ENCODE data around the gene RPS19.
A peak's percentile ranks its signal among the peaks of the same experiment; 100 is the strongest.
"Not testable (repeated sequence)": the region's sequence is repeated elsewhere in the genome, so short reads cannot be mapped to it uniquely, and the experiment has no call there.

RPS19 gene

DNA sequence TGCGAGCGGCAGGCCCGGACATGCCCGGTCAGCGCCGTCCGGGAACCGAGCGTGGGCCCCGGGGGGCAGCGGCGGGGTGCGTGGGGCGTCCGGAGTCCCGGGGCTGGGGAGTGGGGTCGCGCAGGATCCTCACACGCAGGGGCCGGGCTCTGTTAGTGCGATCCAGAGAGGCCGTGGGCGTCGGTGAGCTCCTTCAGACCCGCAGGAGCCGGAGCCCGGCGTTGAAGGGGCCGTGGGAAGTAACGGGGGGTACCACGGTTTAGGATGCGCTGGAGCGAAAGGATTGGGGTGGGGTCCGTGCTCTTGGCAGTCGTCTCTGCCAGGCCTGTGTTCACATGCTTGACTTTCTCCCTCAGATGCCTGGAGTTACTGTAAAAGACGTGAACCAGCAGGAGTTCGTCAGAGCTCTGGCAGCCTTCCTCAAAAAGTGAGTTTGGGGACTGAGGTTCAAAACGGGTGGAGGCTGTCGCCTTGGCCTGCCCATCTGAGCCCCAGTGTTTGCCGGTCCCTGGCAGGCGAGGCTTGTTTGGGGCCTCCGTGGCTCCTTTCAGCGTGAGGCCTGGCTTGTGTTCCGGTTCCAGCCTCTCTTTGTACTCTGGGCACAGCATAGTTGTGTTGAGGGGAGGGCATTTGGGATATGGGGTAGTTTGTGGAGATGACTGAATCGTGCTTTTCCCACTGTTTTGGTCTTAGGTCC is 512 bp downstream of the RPS19 start:
- DNase-seq (ENCODE audit: low read depth, low spot score): no peak

DNA sequence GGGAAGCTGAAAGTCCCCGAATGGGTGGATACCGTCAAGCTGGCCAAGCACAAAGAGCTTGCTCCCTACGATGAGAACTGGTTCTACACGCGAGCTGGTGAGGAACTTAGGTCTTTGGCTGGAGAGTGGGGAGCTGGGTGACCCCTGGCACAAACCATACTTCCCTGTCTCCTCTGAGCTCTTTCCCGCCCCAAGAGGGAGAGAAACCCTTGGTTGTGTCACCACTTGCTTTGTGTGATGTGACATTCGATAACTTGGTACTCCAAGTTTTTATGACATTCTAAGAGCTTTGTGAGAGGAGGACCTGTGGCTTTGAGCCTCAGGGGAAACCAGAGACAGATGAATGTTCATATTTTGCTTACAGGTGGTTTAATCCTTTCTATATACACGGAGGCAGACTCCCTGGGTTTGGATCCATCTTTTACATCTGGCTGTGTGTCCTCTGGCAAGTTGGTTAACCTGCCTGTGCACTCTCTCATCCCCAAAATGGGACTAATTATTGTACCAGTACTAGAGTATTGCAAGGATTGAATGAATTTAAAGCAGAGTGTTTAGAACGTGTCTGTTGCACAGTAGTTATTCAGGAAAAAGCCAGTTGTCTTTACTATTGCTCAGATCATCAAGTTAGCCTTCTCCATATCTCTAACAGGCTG is 1.2 kb downstream of the RPS19 start:
- DNase-seq (ENCODE audit: low read depth, low spot score): no peak

DNA sequence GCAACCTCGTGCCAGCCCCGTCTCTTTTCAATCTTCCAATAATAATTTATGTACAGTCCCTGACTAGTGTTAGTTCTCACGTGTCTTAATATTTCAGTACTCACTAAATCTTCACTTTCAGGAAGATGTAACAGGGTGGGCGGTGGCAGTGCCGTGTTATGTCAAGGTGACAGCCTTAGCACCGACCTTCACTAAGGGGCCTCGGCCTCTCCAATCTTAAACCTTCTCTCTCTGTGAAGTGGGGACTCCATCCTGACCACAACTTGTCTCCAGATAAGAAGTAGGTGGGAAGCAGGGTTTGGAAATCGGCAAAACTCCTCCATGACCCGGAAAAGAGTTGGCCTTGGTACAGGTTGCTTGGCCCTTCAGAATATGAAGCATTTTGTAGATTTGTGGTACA is 1.8 kb downstream of the RPS19 start:
- DNase-seq (ENCODE audit: low read depth, low spot score): no peak

DNA sequence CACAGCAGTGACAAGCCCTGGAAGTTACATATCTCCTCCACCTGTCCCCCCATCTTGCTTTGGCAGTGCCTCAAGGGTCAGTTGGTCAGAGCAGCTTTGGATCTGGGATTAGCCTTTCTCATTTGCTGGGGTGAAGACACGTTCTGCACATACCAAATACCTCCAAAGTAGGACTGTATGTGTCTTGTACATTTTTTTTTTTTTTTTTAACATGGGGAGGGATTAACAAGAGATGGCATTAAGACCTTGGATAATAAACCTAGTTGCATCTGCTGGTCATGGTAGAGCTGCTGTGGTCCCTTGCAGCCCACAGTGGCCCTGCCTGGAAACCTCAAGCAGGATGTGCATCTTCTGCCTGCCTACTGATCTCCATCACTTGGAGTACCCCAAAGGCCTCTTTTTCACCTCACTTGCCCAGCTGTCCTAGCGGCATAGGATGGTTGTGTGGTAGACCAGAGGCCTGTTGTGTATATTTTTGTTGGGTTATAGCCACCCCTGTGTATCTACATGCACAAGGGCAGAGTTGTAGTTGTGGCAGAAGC is 2.5 kb downstream of the RPS19 start:
- no peak for DNase-seq (ENCODE audit: low read depth, low spot score)

DNA sequence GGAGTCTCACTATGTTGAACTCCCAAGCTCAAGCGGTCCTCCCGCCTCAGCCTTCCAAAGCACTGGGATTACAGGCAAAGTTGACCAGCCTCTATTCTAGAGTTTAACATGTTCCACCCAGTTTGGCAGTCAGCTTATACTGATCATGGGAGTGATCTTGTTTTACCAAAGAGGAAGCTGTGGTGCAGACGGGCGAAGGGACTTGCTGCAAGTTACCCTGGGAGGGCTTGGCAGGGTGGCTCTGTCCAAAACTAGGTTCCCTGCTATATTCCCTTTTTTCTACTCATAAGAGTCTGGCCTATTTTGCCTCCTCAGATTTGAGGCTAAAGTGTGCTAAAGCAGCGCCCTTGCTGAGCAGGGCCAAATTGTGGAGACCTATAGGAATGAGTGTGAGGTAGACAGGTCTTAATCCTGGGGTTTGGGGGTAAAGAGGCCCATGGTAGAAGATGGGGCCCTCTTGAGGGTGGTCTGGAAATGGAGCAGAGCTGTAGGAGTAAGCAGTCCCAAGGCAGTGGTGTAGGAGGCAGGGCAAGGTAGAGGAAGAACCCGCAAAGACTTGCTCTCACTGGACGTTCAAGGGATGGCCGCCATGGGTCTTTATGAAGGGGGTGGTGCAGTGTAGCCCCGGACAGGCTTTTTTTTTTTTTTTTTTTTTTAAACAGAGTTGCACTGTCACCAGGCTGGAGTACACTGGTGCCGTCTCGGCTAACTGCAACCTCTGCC is 3.3 kb downstream of the RPS19 start:
- DNase-seq (ENCODE audit: low read depth, low spot score): no peak

DNA sequence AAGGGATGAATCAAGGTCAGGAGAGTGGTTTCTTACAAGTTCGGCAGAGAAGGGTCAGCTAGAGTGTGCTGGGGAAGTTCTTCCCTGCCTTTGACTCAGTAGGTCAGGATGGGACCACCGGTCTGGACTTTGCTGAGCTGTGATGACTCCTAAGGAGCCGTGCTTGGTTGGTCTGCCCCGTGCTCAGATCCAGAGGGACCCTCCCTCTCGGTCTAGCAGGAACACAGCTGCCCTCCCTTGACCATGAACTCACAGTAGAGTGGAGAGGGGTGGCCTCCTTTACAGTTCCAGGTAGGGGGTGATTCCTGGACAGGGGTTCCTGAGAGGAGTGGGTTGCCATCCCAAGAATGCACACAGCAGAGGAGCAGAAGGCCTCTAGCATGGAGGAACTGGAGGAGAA is 4.3 kb downstream of the RPS19 start:
- DNase-seq (ENCODE audit: low read depth, low spot score): no peak

DNA sequence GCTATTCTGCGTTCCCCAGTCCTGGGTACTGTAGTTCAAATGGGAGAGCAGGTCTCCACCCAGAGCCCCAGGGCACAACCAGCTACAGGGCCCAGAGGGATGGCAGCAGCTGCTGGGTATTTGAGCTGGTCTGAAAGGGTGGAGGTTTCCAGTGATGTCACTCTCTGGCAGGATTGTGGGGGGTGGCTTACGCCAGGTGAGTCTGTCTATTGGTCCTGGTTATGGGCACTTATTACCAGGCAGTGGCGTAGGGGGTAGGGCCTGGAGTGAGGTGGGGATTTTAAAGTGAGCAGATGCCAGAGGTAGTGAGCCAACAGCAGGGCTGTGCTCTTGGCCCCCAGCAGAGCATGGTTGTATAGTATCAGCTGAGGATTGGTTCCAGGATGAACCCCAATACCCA is 6.2 kb downstream of the RPS19 start:
- peak; percentile 49 for DNase-seq (ENCODE audit: low read depth, low spot score)

DNA sequence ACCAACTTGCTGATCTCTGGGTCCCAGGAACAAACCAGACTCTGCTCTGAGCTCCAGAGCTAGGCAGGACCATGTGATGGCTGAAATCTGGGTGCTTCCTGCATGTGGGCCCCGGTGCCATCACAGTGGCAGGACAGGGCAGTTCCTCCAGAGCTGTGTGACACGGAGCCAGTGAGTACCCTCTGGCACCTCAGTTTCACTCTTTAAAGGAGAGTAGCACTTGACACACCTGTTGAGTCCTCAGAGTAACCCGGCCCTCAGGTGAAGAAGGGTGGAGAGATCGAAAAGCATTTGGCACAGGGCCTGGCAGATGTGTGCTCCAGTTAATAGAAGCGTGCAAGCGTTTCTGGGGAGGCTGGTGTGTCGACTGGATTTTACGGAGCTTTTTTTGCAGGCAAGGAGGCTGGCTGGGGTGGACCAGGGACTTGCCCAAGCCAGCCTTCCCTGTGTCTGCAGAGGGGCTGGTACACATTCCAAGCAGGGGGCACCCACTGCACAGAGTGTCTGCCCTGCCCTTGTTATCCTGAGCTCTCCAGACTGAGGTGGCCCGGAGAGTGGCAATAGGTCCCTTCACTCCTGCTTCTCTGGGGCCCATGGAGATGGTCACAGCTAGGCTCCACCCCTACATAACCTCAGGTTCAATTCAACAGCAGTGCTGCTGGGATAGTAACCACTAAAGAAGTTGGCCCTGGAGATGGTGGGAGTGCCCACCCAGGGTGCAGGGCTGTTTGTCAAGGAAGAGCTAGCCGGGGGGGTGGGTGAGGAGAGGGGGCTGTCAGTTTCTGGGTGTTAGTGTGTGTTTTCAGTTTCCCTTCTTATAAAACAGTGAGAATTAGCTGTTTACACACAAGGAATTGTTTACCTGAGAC is 8.3 kb downstream of the RPS19 start:
- DNase-seq (ENCODE audit: low read depth, low spot score): no peak

DNA sequence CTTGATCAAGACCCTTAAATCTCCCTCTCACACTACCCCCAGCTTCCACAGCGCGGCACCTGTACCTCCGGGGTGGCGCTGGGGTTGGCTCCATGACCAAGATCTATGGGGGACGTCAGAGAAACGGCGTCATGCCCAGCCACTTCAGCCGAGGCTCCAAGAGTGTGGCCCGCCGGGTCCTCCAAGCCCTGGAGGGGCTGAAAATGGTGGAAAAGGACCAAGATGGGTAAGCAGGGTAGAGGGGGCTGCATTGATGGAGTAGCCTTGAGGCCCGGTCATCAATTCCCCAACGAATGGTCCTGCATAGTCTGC is 8.9 kb downstream of the RPS19 start:
- DNase-seq (ENCODE audit: low read depth, low spot score): no peak

DNA sequence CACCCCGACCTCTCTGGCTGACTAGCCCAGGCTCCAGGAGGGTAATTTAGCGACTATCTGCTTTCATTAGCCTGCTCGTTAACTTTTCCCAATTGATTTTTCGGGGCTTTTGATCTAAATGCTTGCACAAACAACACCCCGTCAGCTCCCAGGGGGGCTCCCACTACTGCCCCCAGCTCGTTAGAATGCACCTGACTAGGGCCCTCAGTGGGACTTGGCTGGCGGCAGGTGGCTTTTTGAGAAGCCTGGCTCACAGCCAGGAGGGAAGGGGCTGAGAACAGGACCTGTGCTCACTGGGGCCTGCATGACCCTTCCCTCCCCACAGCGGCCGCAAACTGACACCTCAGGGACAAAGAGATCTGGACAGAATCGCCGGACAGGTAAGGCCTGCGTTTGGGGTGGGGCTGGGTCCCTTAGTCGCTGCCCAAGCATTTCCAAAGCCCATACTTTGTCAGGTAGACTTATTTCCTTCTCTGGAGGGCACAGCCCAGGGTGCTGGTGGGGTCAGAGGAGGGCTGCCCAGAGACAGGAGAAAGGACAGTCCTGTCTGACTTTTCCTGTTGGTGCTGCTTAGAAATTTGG is 9.4 kb downstream of the RPS19 start:
- DNase-seq (ENCODE audit: low read depth, low spot score): no peak

DNA sequence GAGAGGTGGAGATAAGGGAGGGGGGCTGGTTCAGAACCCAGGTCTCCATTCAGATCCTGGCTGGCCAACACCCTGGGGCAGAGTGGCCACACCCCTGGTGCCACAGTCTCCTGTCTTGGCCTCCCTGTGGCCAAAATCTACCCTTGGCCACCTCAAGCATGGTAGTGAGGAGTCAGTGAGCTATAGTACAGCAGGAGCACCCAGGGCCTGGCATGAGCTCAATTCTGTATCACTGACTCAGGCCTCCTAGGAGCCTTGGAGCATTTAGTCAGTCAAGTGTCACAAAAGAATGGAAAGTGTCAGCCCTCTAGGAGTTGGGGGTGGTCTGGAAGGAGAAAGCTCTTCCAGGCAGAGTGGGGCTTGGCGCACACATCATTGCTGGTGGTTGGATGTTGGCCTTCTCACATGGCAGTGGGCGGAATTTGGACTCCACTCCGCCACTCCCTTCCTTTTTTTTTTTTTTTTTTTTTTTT is 10.4 kb downstream of the RPS19 start:
- no peak for DNase-seq (ENCODE audit: low read depth, low spot score)

DNA sequence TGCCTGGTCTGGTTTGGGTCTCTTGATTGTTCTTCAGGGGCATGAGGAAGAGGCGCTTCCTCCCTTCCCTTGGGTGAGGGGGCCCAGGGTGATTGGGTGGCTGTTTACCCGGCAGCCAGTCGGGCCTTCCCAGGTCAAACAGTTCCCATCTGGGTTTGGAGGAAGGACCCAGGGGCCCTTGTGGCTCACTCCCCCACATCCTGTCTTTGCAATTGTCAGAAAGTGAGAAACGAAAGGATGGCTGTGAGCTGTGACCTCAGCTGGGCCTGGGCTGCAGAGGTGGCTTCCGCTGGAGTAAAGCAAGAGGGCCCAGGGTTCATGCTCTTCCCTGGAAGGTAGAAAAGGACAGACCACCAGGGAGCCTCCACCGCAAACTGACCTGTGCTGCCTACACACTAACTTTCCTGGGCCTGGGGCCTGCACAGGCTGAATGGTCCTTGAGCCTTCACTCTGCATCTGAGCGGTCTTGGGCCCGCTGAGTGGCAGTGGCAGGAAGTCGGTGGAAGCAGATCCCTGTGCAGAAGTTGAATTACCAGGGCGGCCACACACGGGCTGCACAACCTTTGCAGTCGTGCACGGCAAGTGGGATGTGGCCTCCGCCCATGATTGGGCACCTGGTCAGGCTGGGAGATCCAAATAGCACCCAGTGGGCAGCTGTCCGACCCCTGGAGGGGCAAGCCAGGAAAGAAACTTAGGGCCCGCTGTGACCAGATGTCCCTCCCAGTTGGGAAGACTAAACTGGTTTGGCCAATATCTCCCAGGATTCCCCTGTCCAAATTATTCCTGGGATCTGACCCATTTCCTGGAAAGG is 11.7 kb downstream of the RPS19 start:
- DNase-seq (ENCODE audit: low read depth, low spot score): no peak

DNA sequence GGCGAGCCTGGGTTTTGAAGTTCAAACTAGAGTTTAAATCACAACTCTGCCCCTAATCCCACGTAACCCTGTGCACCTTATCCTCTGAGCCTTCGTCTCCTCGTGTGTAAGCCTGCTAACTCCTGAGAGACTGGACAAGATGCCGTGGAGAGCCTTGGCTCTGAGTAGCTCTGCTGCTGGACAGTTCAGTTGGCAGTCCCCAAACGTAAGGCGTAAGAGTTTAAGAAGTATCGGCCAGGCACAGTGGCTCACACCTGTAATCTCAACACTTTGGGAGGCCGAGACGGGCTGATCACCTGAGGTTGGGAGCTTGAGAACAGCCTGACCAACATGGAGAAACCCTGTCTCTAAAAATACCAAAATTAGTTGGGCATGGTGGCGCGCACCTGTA is 12.3 kb downstream of the RPS19 start:
- DNase-seq (ENCODE audit: low read depth, low spot score): no peak

DNA sequence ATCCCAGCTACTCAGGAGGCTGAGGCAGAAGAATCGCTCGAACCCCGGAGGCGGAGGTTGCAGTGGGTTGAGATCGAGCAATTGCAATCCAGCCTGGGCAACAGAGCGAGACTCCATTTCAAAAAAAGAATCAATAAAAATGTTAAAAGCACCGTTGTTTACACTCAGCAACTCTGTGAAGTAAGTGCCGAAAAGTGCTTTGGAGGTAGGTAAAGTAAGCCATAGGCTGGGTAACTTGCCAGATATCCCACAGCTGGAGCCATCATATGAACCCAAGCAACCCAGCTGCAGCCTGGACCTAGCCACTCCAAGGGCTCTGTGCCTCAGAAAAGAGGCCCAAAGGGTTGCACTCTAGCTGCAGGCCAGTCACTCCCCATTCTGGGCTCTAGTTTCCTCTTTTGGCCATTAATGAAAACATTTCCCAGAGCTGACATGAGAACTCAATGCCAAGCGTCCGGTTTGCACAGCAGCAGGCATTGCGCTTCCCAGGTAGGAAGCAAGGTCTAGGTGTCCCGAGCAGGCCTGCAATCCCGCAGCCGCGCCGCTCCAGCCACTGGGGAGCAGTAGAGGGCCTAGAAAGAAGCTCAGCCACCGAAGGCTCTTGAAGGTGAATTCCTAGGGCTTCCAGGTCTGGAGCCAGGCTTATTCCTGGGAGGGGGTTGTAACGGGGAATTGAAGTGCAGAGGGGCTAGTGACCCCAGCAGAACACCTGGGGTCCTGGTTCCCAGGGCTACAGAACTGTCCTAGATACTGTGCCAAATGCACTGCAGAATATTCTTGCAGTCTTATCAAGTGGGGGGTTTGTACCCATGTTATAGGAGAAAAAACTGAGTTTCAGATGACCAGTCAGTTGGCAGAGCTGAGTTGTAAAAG is 13.0 kb downstream of the RPS19 start:
- DNase-seq (ENCODE audit: low read depth, low spot score): peak; percentile 93

DNA sequence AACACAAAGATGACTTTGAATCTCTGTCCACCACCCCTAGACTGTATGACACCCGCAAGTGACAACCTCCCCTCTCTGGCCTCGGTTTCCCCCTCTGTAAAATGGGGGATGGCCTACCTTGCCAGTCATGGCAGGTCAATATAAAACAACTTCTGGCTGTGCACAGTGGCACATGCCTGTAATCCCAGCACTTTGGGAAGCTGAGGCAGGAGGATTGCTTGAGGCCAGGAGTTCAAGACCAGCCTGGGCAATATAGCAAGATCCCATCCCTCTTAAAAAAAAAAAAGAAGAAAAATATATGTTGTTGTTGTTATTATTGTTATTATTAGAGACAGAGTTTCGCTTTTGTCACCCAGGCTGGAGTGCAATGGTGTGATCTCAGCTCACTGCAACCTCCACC is 15.9 kb downstream of the RPS19 start:
- not testable (repeated sequence) for DNase-seq (ENCODE audit: low read depth, low spot score)

DNA sequence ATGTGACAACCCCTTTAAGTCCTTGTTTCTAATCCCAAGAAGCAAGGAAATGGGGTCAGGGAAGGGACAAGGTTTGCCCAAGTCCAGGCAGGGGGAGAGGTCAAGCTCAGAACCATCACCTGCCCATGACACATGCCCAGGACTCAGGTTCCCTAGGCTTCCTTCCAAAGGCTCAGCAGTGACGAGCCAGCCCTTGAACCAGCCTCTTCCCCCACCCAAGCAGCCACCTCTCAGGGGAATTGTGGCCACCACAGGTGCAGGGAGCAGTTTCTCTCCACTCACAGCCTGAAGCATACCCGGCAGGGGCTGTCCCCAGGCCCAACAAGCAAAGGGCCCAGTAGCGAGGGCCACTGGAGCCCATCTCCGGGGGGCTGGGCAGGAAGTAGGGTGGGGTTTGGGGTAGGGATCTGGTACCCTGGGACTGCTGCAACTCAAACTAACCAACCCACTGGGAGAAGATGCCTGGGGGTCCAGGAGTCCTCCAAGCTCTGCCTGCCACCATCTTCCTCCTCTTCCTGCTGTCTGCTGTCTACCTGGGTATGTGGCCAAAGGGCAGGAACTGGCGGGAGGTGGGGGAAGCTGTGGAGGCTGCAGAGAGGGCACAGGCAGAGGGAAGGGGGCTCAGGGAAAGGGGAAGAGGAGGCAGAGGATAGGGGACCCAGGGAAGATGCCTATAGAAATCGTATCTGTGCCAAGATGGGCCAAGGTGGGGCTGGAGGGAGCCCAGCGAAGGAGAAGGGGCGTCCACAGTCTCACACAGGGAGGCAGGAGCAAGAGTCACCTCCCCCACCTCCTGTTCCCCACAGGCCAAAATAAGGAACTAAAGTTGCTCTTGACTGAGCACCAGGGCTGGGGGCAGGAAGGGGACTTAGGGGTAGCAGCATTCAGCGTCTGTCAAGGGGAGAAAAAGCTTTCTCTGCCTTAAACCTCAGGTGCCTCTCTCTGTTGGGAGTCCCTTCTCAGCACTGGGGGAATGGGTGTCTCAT is 17.1 kb downstream of the RPS19 start, which contains the start of gene CD79A:
TSS of gene CD79A (plus strand) at position 433 of the 986 bp plus-strand sequence. CDS start at position 459, 26 bp downstream.
- no peak for DNase-seq (ENCODE audit: low read depth, low spot score)

DNA sequence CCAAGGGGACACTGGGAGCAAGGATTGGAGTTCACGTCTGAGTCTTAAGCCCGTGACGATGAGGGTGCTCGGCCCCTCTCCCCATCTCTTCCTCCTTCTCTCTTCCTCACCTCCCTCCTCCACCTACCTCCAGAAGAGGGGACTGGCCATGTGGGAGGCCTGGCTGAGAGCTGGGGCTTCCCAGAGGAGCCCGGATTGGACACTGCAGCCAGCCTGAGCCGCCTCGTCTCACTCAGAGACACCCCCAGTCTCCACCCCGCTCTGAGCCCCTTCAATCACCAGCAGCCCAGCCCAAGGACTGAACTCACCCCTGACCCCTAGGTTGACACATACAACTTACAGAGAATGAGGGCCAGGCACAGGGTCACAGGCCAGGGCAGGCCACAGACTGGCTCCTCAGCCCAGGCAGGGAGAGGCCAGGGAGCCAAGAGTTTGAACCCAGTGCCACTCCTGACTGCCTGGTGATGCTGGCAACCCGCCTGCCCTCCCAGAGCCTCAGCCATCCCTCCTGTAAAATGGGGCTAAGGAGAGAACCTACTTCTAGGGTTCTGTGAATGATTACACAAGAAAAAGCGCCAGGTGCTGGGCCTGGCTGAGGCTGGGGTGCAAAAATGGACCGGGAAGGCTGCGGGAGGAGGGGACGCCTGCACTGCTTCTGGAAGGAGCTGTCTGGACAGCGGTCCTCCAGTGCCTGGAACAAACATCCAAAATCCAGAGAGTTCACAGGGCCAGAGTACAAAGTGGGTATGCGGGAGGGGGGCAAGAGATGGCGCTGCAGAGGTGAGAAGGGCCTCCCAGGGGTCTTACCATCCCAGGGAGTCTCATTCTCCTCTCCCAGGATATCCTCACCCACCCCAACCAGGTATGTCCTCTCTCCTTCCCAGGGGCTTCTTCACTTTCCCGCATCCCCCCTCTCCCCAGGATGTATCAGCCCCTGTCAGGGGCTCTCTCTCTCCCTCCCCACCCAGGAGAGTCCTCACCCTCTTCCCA is 18.2 kb downstream of the RPS19 start:
- no peak for DNase-seq (ENCODE audit: low read depth, low spot score)

All from ELF-1 (cell line).